Right atrium auricular region (tissue), 2 donors: ENCODE results near the gene CRYBG1. TPM values are rescaled to one million over a fixed set of nuclear protein-coding genes. Genes with fewer than 3 reads are reported as not detected.
A peak's percentile ranks its signal among the peaks of the same experiment; 100 is the strongest.
"Not testable (repeated sequence)": the region's sequence is repeated elsewhere in the genome, so short reads cannot be mapped to it uniquely, and the experiment has no call there.

Source experiments
- DNase-seq: peaks from one replicate; pipeline ENCODE4 v3.0.0-alpha.2; 2019; ENCODE audit warnings: low spot score
- H3K27ac ChIP-seq, 2 donors: fragments of 200-600 bp; sonication (generic); 1 replicate in 1 of 2; 2 replicates in 1 of 2; pipeline ENCODE4 v1.5.1; 2016 to 2019
- H3K27me3 ChIP-seq, 2 donors: fragments of 200-600 bp; sonication (generic); one replicate each; pipeline versions ENCODE4 v1.5.1 to v1.6.0; 2017 to 2019
- H3K36me3 ChIP-seq: fragments of 200-600 bp; sonication (generic); one replicate; pipeline ENCODE4 v1.5.1; 2016
- H3K4me1 ChIP-seq, 2 donors: fragments of 200-600 bp; sonication (generic); one replicate each; pipeline versions ENCODE4 v1.5.1 to v1.6.0; 2017 to 2019
- H3K4me3 ChIP-seq, 2 donors: fragments of 200-600 bp; sonication (generic); 1 replicate in 1 of 2; 2 replicates in 1 of 2; pipeline ENCODE4 v1.5.1; 2017 to 2019; ENCODE audit warnings: mild to moderate bottlenecking in 1 of 2, moderate library complexity in 1 of 2
- H3K9me3 ChIP-seq, 2 donors: fragments of 200-600 bp; sonication (generic); one replicate each; pipeline ENCODE4 v1.5.1; 2019
- total RNA-seq, 2 donors: library from RNA; depleted of rRNA; stranded (reverse); fragments of >200 nt; gene quantifications; one replicate each; pipeline ENCODE4 v1.1.0, GENCODE V29; 2016
- TF ChIP-seq, protein P1 (sequence below), 2 donors: fragments of 200-600 bp; sonication (generic); IDR thresholded peaks; one replicate each; pipeline ENCODE4 v1.5.1; 2019; ENCODE audit warnings: antibody characterized with exemption in 2 of 2

CRYBG1 gene
- total RNA-seq, 2 donors from 2014 or later, result 1.6 to 1.9 TPM

GRCh38 chr6:106546691-106547414 is 186.3 kb downstream of the CRYBG1 start:
- Histone ChIP-seq H3K4me1 (peaks cover 0 to 18% of the 10 kb centered on the region in 2 donors), H3K4me3 (no peak overlapping the region), H3K9me3 (no peaks in the 10 kb centered on the region), H3K27me3 (no peaks in the 10 kb centered on the region), H3K27ac (peak overlapping the region; percentile 41 to 58), H3K36me3 (no peaks in the 10 kb centered on the region)
- DNase-seq, result no peak
- TF ChIP-seq, protein P1, sequence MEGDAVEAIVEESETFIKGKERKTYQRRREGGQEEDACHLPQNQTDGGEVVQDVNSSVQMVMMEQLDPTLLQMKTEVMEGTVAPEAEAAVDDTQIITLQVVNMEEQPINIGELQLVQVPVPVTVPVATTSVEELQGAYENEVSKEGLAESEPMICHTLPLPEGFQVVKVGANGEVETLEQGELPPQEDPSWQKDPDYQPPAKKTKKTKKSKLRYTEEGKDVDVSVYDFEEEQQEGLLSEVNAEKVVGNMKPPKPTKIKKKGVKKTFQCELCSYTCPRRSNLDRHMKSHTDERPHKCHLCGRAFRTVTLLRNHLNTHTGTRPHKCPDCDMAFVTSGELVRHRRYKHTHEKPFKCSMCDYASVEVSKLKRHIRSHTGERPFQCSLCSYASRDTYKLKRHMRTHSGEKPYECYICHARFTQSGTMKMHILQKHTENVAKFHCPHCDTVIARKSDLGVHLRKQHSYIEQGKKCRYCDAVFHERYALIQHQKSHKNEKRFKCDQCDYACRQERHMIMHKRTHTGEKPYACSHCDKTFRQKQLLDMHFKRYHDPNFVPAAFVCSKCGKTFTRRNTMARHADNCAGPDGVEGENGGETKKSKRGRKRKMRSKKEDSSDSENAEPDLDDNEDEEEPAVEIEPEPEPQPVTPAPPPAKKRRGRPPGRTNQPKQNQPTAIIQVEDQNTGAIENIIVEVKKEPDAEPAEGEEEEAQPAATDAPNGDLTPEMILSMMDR (IDR thresholded peaks at IDR 0.05), result no peak

GRCh38 chr6:106547601-106548453 is 187.3 kb downstream of the CRYBG1 start:
- no peak for DNase-seq
- no peak overlapping the region for H3K4me3 ChIP-seq
- no peaks in the 10 kb centered on the region for H3K27me3 ChIP-seq
- no peaks in the 10 kb centered on the region for H3K36me3 ChIP-seq
- H3K27ac ChIP-seq, result no peak overlapping the region
- TF ChIP-seq, protein P1 (IDR thresholded peaks at IDR 0.05), result no peak
- H3K9me3 ChIP-seq, result no peaks in the 10 kb centered on the region
- H3K4me1 ChIP-seq, result peaks cover 0 to 18% of the 10 kb centered on the region in 2 donors

DNA sequence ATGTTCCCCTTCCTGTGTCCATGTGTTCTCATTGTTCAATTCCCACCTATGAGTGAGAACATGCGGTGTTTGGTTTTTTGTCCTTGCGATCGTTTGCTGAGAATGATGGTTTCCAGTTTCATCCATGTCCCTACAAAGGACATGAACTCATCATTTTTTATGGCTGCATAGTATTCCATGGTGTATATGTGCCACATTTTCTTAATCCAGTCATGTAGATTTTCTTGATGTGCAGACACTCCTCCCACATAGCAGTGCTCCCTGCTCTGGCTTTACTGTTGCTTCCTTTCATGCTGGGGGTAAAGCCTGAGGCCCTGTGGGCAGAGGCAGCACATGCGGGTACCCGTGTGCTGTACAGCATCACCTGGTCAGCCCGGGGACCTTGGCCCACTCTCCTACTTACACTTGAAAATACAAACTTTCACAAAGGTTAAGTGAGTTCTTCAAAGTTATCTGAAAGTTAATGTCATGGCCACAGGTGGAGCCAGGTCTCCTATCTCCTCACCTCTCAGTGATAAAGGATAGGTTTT is 188.5 kb downstream of the CRYBG1 start:
- not testable (repeated sequence) for H3K27me3 ChIP-seq, H3K4me3 ChIP-seq, H3K27ac ChIP-seq, H3K9me3 ChIP-seq, DNase-seq, H3K36me3 ChIP-seq
- peaks cover 0 to 18% of the 10 kb centered on the region in 2 donors for H3K4me1 ChIP-seq

GRCh38 chr6:106549521-106549920 is 189.0 kb downstream of the CRYBG1 start:
- Histone ChIP-seq H3K9me3 (no peaks in the 10 kb centered on the region), H3K27me3 (no peaks in the 10 kb centered on the region), H3K4me1 (peaks cover 0 to 18% of the 10 kb centered on the region in 2 donors), H3K27ac (no peak overlapping the region), H3K4me3 (no peak overlapping the region), H3K36me3 (no peaks in the 10 kb centered on the region)
- TF ChIP-seq, protein P1 (IDR thresholded peaks at IDR 0.05), result no peak
- no peak for DNase-seq

DNA sequence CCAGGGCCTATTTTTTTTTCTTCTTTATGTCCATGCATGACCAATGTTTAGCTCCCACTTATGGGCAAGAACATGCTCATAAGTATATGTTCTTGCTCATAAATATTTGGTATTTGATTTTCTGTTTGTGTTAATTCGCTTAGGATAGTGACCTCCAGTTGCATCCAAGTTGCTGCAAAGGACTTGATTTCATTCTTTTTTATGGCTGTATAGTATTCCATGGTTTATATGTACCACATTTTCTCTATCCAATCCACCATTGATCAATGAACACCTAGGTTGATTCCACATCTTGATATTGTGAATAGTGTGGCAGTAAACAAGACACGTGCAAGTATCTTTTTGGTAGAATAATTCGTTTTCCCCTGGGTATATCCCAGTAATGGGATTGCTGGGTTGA is 190.6 kb downstream of the CRYBG1 start:
- no peak overlapping the region for H3K27ac ChIP-seq
- H3K9me3 ChIP-seq, result no peaks in the 10 kb centered on the region
- DNase-seq, result no peak
- no peaks in the 10 kb centered on the region for H3K36me3 ChIP-seq
- no peak overlapping the region for H3K4me3 ChIP-seq
- H3K27me3 ChIP-seq, result no peaks in the 10 kb centered on the region
- H3K4me1 ChIP-seq, result peaks cover 0 to 15% of the 10 kb centered on the region in 2 donors
- TF ChIP-seq, protein P1 (IDR thresholded peaks at IDR 0.05), result no peak

GRCh38 chr6:106553440-106553839 is 192.9 kb downstream of the CRYBG1 start:
- no peaks in the 10 kb centered on the region for H3K27me3 ChIP-seq
- no peak overlapping the region for H3K4me3 ChIP-seq
- DNase-seq, result no peak
- no peaks in the 10 kb centered on the region for H3K9me3 ChIP-seq
- no peaks in the 10 kb centered on the region for H3K4me1 ChIP-seq
- TF ChIP-seq, protein P1 (IDR thresholded peaks at IDR 0.05), result no peak
- no peak overlapping the region for H3K27ac ChIP-seq
- no peaks in the 10 kb centered on the region for H3K36me3 ChIP-seq
